ENCODE data around the gene AQP1.
A peak's percentile ranks its signal among the peaks of the same experiment; 100 is the strongest.

AQP1 gene

DNA sequence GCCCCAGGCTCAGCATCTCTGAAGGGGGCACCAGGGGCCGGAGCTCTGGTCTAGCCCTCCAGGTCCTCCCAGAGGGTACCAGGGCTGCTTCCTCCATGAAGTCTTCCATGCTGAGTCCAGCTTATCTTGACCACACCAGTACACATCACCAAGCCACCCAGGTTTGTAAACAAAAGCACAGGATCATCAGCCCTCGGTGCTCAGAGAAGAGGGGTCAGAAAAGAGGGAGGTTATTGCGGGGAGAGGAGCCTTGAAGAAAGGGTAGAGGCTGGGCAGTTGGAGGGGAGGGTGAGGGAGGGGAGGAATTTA lies 23.9 kb downstream of the AQP1 start:
- no peak for DNase-seq (ENCODE audit: extremely low read depth, low read depth)
- TF ChIP-seq, protein P1, sequence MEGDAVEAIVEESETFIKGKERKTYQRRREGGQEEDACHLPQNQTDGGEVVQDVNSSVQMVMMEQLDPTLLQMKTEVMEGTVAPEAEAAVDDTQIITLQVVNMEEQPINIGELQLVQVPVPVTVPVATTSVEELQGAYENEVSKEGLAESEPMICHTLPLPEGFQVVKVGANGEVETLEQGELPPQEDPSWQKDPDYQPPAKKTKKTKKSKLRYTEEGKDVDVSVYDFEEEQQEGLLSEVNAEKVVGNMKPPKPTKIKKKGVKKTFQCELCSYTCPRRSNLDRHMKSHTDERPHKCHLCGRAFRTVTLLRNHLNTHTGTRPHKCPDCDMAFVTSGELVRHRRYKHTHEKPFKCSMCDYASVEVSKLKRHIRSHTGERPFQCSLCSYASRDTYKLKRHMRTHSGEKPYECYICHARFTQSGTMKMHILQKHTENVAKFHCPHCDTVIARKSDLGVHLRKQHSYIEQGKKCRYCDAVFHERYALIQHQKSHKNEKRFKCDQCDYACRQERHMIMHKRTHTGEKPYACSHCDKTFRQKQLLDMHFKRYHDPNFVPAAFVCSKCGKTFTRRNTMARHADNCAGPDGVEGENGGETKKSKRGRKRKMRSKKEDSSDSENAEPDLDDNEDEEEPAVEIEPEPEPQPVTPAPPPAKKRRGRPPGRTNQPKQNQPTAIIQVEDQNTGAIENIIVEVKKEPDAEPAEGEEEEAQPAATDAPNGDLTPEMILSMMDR (IDR thresholded peaks at IDR 0.05; ENCODE audit: low read depth, low read length) = no peak

GRCh38 chr7:30936650-30937245 lies 25.1 kb downstream of the AQP1 start:
- DNase-seq (ENCODE audit: extremely low read depth, low read depth) = no peak
- TF ChIP-seq, protein P1 (IDR thresholded peaks at IDR 0.05; ENCODE audit: low read depth, low read length) = no peak

DNA sequence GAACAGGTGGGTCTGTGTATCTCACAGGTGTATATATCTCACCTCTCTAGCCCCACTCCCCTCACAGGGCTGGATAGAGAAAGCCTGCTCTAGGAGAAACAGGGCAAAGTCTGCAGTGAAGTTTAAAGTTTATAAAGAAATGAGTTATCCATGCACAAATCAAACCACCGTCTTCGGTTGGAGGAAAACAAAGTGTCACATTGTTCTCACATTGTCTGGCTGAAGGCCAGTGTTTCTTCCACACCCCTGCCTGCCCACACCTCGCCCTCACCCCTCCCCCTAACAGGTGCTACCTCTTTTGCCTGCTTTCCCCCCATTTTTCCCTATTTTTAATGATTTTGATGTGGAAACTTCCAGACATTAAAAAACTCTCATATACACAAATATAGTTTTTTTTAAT lies 25.8 kb downstream of the AQP1 start:
- TF ChIP-seq, protein P1 (IDR thresholded peaks at IDR 0.05; ENCODE audit: low read depth, low read length) = no peak
- DNase-seq (ENCODE audit: extremely low read depth, low read depth) = no peak

DNA sequence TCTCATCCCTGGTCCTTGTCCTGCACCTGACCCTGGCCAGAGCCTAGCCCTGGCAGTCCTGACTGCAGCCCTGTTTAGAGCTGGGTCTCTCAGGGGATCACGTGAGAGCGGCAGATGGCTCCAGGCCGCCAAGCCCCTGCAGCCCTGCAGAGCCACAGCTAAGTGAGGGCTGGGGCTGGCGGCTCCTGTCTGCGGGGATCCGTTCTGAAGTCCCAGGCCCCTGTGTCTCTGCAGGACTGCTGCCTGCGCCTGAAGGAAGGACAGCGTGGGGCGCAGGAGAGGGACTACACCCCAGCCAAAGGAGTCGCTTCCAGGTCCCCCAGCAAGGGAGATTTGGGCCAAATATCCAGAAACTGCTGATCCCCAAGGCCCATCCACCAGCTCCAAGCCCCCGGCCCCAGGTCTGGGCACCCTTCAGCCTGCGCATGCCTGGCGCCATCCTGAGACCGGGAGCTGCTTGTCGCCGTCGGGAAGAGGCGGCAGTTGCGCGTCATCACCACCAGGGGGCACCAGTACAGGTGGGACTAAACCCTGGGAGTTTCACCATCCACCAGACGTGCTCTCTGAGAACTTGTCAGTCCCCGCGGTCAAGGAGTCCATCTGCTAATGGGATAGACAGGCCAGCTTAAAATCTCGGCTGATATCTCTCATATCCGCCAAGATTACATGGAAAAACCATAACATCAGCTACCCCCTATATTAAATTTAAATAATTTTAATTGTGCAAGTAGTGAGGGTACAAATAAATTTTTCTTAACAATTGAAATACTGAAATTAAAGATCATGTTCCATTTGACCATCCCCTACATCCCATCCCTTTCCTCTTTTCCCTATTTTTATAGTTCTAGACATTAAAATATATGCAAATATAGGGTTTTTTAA lies 27.0 kb downstream of the AQP1 start:
- DNase-seq (ENCODE audit: extremely low read depth, low read depth) = no peak
- TF ChIP-seq, protein P1 (IDR thresholded peaks at IDR 0.05; ENCODE audit: low read depth, low read length) = peak; percentile 98

DNA sequence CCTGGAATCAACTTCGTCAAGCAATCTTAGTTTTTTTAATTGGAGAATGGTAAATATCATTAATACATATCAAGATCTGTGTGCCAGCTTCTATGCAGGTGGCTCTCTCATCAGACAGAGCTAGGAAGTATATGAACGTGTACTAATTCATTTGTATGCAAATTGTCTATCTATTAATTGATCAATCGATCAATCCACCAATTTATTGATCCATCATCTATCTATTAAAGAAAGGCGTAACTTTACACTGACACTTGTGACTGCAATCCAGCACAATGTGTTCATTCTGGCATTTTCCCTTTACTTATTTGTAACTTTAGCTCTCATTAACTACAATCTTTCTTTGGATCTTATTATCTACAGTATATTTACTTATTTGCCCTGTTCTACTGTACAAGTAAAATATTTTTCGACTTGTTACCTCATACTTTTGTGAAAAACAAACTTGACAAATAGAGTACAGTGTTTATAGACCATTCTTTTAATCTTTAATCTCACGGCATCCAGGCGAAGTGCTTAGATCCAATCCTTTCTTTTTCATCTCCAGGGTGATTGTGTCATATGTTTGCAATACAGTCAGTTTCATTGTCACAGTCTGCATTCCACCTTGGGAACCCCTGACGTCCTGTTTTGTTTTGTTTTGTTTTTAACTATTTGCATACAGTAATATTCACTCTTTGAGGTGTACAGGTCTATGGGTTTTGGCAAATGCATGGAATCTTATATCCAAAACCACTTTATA lies 30.1 kb downstream of the AQP1 start:
- DNase-seq (ENCODE audit: extremely low read depth, low read depth) = no peak
- TF ChIP-seq, protein P1 (IDR thresholded peaks at IDR 0.05; ENCODE audit: low read depth, low read length) = no peak

DNA sequence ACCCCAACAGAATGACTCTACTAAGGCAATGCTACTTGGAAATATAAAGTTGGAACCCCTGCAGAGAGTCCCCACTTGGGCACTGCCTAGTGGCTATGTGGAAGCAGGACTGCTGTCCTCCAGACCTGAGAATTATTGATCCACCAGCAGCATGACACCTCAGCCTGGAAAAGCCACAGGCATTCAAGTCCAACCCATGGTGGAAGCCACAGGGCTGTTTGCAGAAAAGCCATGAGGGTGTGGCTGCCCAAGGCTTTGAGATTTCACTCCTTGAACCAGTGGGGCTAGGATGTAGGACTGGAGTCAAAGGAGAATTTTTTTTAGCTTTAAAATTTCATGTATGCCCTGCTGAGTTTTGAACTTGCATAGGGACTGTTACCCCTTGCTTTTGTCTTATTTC lies 38.5 kb downstream of the AQP1 start:
- TF ChIP-seq, protein P1 (IDR thresholded peaks at IDR 0.05; ENCODE audit: low read depth, low read length) = no peak
- DNase-seq (ENCODE audit: extremely low read depth, low read depth) = no peak

DNA sequence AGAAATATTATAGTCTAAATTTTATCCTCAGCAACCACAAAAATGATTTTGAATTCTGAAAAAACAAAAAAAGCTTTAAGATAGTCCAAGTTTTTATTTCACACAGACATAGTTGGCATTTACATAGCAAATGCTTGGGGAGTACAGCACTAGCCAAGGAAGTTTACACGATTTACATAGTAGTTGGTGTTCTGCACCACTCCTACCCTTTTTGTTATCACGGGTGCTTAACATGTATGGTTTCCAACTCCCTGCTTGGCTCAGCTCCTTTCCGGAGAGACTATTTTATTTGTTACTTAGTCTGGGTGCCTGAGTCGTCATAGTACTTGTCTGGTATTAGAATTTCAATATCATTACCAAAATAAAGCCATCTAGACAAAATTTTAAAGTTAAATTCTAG lies 43.3 kb downstream of the AQP1 start:
- TF ChIP-seq, protein P1 (IDR thresholded peaks at IDR 0.05; ENCODE audit: low read depth, low read length) = no peak
- no peak for DNase-seq (ENCODE audit: extremely low read depth, low read depth)

Measured in AG09319 (cell line).